ENCODE data around the gene STX5.
"Not testable (repeated sequence)": the region's sequence is repeated elsewhere in the genome, so short reads cannot be mapped to it uniquely, and the experiment has no call there.

STX5 gene

GRCh38 chr11:62831520-62832335, at the start of gene STX5:
STX5 (minus strand) TSS chr11:62832051; CDS start chr11:62831243, 808 bp downstream.
- DNase-seq (ENCODE audit: low read depth in 1 of 2, low spot score in 1 of 2): peak; percentile 99

- peak; percentile 70 to 82 for DNase-seq (ENCODE audit: low read depth in 1 of 2, low spot score in 1 of 2)
Measured at GRCh38 chr11:62880803-62881578, 49.1 kb upstream of the STX5 start, which contains the start of gene SLC3A2. SLC3A2 (plus strand) TSS chr11:62880896; CDS start chr11:62881024, 128 bp downstream.

GRCh38 chr11:62880231-62880802, 48.5 kb upstream of the STX5 start:
- DNase-seq (ENCODE audit: low read depth in 1 of 2, low spot score in 1 of 2): peak in 1 of 2 donors; percentile 21

GRCh38 chr11:62879235-62879978, 47.6 kb upstream of the STX5 start:
- DNase-seq (ENCODE audit: low read depth in 1 of 2, low spot score in 1 of 2): no peak

- no peak for DNase-seq (ENCODE audit: low read depth in 1 of 2, low spot score in 1 of 2)
Measured at GRCh38 chr11:62876712-62877111, 44.9 kb upstream of the STX5 start.

GRCh38 chr11:62875698-62876478, 44.0 kb upstream of the STX5 start:
- no peak for DNase-seq (ENCODE audit: low read depth in 1 of 2, low spot score in 1 of 2)

GRCh38 chr11:62874851-62875250, 43.0 kb upstream of the STX5 start:
- DNase-seq (ENCODE audit: low read depth in 1 of 2, low spot score in 1 of 2): no peak

GRCh38 chr11:62865635-62866034, 33.8 kb upstream of the STX5 start:
- no peak for DNase-seq (ENCODE audit: low read depth in 1 of 2, low spot score in 1 of 2)

GRCh38 chr11:62863687-62864335, 32.0 kb upstream of the STX5 start:
- DNase-seq (ENCODE audit: low read depth in 1 of 2, low spot score in 1 of 2): no peak

GRCh38 chr11:62861564-62862192, 29.8 kb upstream of the STX5 start:
- DNase-seq (ENCODE audit: low read depth in 1 of 2, low spot score in 1 of 2): not testable (repeated sequence)

GRCh38 chr11:62860835-62861563, 29.1 kb upstream of the STX5 start:
- no peak for DNase-seq (ENCODE audit: low read depth in 1 of 2, low spot score in 1 of 2)

GRCh38 chr11:62859281-62859703, 27.4 kb upstream of the STX5 start:
- not testable (repeated sequence) for DNase-seq (ENCODE audit: low read depth in 1 of 2, low spot score in 1 of 2)

- DNase-seq (ENCODE audit: low read depth in 1 of 2, low spot score in 1 of 2): no peak
Measured at GRCh38 chr11:62858201-62858600, 26.4 kb upstream of the STX5 start.

GRCh38 chr11:62857541-62857982, 25.7 kb upstream of the STX5 start:
- DNase-seq (ENCODE audit: low read depth in 1 of 2, low spot score in 1 of 2): no peak

GRCh38 chr11:62856333-62856895, 24.6 kb upstream of the STX5 start:
- no peak for DNase-seq (ENCODE audit: low read depth in 1 of 2, low spot score in 1 of 2)

- peak; percentile 97 for DNase-seq (ENCODE audit: low read depth in 1 of 2, low spot score in 1 of 2)
Measured at GRCh38 chr11:62855571-62856332, 23.9 kb upstream of the STX5 start.

GRCh38 chr11:62854825-62855570, 23.1 kb upstream of the STX5 start:
- no peak for DNase-seq (ENCODE audit: low read depth in 1 of 2, low spot score in 1 of 2)

Data from stimulated activated CD4-positive, alpha-beta T cell treated with anti-CD3 and anti-CD28 coated beads, Interleukin-15, amount 100 ng/mL, for 1 hour (primary cell).